HG03460 (cell line): ENCODE data around the gene CADPS.

Experiments
- ATAC-seq: cut with Tn5 transposase; IDR thresholded peaks from one replicate; pipeline ENCODE4 v1.9.1; 2021; ENCODE audit not compliant: unreplicated experiment

The CADPS gene

DNA sequence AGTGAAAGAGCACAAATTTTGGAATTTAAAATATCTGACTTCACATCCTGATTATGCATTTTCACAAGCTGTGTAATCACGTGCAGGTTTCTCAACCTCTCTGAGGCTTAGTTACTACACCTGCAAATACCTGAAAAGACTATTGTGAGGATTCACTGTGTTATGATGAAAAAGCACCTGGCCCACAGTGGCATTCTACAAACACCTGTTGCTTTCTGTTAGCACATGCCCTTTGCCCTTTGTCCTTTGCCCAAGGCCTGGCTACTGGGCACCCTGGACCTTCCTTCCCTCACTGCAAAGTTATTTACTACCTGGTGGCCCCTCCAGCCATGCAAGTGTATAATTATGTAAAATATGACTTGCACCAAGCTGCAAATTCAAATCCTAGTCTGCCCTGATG lies 227.5 kb downstream of the CADPS start:
- ATAC-seq: no peak

DNA sequence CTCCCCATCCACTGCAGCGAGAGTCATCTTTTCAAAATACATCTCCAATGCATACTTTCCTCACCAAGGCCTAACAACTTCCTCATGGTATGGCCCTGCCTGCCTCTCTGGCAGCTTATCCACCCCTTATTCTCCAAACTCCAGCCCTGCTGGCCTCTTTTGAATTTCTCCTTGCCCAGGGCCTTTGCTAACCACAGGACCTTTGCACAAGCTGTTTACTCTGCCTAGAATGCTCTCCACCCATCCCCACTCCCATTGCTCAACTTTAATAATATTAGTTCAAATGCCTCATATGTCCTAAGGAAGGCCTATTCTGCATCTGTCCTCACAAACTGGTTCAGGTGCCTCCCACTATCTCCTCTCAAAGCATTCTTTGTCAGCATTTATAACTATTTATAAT lies 230.7 kb downstream of the CADPS start:
- ATAC-seq: no peak

DNA sequence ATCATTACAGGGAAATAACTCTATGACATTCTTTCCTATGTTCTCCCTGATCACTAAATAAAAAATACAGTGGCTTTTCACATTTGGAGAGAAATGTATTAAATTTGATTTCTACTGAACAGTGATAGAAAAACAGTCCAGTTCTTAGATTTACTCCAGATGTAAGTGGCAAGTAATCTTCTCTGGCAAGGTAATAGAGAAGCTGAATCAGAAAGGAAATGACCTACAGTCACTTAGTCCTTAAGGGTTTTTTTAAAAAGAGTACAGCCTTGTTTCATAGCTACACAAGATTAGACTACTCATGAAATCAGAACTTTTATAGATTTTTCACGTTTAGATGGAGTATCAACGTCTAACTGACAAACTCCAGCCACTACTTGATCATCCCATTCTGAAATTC lies 236.9 kb downstream of the CADPS start:
- ATAC-seq: no peak

DNA sequence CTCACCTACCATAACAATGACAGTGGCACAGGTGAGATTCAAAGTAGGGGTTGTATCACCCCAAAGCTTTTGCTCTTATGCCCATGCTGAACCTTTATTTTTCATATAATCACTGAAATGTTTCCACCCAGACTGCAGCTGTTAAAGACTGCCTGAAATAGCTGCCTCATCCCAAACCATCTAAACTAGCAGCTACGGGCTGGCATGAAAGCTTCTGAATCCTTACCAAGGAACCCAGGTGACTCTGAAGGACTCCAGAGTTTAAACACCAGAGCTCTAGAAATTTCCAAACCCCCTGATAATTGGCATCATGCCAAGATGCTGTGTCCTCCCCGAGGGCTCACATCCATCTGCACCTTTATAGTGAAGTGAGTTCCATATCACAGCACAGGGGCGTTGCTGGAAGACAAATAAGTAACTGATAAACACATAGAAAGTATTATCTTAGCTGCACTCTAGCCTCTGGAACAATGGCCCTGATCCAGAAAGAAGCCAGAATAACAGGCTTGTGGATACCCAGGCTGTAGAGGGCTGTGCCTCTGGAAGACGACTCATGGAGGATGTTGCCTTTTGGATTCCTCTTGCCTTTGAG lies 238.9 kb downstream of the CADPS start:
- ATAC-seq: no peak

DNA sequence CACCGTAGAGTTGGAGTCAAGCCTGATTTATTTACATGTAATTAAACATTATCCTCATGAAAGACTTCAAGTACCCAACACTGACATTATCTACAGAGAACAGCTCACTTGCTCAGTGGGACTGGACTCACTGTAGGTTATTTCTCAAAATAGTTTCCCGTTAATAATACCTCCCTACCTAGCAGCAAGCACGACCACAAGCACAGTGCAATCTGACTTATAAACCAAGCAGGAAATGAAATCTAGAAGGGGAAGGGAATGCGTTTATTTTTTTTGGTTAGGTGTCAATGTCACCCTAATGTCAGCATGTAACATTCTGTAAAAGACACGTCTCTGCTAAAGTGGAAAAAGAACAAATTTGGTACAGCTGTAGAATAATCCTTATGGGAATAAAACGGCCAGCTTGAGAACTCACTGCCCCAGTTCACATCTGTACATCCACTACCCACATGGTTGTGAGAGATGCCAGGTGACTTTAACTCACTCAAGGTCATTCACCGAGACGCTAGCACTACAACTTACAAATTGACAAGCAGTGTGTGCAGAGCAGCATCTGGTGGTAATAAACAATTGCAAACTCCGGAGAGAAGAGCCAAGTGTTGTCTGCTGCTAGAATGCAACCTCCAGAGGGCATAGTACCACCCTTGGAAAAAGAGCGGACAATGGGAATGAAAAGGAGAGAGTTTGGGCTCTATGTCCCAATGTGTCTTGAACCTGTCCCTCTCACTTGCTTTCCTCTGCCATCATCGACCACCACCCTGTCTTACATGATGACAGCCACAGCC lies 242.5 kb downstream of the CADPS start:
- no peak for ATAC-seq

DNA sequence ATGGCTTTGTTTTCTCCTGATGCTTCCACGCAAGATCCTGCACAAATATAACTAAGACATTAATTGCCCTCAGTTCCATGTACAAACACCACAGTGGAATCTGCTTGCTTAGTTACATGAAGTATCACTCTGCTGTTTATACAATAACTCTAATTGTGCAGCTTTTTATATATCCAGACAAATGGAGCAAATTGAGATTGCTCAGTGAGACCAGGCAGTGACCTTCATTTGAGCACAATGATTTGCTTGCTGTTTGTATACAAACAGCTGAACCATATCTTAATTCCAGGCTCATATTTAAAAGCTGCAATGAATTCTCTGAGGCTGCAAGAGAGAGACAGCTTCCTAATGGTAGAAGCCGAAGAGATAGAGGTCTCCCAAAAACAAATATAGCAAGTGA lies 243.7 kb downstream of the CADPS start:
- ATAC-seq: no peak

DNA sequence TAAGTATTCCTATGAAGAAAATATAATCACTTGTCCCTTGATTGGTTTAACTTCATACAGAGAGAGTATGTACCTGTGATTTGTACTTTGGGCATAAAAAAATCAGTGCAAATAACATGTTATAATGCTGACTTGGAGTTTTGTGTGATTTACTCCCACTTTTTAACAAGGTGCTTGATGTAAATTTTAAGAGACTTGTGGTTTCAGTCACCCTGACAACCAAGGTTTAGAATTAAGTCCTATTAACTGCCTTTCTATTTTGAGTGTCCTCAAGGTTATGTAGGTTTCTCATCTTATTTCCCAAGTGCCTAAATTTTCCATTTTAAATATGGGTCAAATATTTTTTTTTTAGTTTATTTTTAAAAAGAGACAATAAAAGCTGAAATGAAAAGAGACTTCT lies 244.6 kb downstream of the CADPS start:
- ATAC-seq: no peak

DNA sequence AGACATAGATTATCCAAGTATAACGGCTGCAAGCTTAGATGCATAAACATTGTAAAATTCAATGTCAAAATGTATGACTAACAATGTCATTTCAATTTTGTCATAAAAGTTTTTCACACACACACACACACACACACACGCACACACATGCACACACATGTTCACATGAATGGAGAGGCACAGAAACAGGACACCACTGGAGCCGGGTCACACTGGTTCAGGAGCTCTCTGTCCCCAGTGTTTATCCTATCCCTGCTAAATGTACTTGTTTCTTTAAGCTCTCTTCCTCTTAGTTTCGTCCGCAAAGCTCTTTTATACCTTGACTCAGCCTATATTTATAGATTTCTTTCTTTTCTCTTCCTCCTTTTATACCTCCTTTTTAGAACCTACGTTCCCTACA lies 249.9 kb downstream of the CADPS start:
- ATAC-seq: no peak

DNA sequence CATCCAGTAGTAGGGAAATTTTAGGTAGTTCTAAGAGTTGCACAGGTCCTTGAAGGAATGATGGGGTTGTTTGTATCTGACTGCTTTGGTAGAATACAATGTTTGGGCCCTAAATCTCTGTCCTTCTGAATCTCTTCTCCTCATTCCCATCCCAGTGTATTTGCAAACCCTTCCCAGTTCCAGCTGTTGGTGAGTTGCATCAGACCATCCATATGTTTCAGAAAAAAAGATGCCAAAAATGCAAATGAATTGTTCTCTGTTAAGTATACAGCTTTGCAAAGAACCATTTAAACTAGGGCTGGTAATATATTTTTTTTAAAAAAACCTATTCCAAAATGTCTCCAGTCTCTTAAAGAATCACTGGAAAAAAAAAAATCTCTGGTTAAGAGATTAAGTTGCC lies 251.0 kb downstream of the CADPS start:
- ATAC-seq: no peak

DNA sequence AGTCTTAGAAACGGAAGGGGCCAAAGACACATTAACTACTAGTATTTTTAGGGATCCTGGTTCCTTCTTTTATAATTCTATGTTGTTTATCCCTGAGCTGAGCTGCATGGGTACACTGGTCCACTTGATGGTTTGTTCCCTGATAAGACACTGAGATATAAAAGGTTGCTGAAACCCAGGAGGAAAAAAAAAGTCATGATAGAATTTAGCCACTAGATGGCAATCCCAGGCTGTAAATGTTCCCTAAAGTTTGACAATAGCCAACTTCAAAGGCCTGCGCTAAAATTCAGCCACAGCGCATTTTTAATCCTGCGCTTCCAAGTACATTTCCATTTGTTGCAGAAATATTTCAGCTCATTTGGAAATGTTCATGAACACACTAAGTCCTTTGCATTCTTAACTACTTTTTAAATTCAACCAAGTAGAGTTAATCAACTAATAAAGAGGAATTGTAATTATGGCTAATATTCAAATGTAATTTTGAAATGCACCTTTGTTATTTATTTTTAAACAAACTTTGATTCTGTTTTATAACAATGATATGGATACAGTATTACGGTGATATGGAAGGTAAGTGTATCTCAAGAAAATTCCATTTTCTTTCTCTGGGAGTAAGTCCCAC lies 252.6 kb downstream of the CADPS start:
- peak; percentile 57 for ATAC-seq

DNA sequence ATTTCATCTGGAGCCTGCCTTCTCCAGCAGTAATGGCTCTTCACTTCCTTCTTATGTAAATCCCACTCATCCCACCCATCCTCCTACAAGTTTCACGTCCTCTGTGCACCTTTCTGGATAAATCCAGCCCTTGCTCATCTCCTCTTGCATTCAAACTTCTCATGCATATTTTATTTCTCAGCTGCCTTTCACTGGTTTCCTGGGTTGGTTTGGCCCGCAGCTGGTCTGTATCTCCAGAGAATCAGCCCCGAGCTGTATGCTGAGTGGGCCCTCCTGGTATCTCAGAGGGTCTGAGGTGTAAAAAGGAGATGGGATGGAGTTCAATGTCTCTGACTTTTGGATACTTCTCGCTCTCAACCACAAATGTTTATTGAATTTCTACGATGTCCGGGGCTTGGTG lies 253.3 kb downstream of the CADPS start:
- no peak for ATAC-seq

DNA sequence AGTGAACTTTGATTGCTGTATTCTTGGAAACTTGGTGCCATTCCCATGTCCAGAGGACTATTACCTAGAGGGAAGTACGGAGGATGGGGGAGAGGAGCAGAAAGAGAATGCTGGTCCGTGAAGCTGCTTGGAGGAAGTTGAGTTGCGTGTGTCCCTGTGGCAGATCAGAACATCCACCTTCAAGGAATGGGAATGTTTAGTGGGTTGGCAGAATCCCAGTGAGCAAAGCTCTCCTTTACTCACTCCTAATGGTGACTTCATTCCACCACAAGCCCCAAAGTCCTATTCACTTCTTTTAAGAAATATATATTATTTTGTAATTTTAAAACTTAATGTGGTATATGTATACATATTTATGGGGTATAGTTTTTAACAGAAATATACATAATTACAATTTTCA lies 254.0 kb downstream of the CADPS start:
- ATAC-seq: no peak

DNA sequence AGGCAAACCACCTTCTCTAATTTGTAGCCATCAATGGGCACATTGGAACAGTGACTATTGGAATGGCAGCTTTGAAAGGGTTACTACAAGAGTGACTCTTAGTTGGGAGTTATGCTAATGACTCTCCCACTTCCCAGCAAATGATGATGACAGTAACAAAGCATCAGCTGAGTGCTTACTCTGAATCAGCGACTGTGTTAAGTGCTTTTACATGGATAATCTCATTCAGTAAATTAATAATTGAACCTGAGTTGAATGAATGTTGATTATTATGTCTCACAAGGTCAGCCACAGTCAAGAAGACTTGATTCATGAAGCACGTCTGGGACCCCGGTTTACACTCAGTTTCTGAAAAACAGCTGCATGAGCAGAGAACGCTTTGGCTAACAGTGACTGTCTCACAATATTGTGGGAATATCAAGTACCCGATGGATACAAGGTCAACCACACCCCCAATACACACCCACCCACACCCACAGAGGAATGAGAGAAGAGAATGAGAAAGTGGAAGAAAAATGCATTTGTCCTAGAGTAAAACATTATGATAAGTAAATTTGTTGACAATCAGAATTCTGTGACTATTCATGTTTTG lies 259.9 kb downstream of the CADPS start:
- no peak for ATAC-seq

DNA sequence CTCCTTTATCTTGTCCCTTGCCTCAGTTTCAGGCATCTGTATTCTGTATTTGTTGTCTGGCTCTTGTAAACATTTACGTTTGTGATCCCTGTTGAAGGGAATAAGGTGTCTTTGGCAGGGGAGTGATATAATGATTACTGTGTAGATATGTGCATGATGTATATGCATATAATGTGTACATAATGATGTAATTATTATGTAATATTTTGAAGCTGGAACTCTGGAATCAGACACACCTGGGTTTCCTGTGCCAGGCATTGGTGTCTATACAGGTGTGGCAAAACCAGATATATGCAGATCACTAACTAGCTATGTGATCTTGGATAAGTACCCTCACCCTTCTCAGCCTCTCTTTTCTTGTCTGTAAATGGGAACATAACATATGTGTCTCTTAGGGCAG lies 260.7 kb downstream of the CADPS start:
- ATAC-seq: no peak

DNA sequence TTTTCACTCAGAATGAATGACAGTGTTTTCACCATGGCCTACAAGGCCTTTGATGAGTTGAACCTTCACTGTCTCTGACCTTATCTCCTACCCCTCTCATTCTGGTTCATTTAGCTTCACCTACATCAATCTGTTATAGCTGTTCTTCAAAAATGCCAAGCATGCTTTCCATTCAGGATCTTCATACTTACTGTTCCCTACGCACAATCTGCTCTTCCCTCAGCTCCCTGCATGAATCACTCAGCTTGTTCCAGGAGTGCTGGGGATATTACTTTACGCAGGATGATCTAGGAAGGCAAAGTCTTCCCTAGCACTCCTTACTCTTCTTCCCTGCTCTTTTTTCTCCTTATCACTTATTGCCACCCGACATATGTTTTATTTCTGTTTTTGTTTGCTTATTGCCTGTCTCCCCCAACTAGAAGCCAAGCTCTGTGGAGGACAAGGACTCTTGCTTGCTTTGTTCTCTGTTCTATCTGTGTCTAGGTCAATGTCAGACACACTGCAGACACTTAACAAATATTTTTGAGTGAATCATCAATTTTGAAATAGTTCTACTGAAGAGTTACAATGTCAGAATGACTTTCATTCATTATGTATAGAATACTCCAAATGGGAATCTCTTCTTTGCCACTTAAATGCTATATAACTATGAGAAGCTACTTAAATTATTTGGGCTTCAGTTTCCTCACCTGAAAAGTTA lies 263.5 kb downstream of the CADPS start:
- no peak for ATAC-seq

DNA sequence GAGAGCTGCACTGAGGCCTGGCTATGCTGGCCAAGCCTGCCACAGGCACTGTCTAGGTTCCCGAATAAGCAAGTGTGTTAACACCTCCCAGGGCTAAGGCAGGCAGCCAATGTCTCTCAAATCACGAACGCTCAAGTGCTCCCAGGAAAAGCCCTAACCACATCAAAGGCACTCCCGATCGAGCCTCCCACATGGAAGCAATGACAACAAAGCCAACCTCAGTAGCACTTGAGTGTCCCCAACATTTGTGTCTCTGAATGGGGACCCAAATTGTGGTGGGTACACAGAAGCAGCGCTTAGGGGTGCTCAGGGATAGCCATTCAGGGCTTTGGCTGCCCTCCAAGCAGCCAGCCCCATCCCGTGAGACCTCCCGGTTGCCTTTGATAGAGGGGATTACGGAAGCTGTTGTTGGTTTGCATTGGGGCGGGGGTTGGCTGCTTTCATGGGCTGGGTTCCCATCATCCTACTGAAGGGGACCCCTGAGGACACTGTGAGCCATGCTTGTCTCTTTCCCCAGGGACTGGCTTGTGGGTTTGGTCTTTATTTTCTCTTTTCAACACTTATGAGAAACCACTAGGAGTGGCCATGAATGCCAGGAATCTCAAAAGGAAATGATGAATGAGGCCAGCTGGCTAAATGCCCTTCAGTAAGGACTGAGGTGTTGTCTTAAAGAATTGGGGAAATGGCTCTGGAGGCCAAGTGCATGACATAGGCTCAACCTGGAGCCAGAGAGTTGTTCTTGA lies 267.8 kb downstream of the CADPS start:
- no peak for ATAC-seq

DNA sequence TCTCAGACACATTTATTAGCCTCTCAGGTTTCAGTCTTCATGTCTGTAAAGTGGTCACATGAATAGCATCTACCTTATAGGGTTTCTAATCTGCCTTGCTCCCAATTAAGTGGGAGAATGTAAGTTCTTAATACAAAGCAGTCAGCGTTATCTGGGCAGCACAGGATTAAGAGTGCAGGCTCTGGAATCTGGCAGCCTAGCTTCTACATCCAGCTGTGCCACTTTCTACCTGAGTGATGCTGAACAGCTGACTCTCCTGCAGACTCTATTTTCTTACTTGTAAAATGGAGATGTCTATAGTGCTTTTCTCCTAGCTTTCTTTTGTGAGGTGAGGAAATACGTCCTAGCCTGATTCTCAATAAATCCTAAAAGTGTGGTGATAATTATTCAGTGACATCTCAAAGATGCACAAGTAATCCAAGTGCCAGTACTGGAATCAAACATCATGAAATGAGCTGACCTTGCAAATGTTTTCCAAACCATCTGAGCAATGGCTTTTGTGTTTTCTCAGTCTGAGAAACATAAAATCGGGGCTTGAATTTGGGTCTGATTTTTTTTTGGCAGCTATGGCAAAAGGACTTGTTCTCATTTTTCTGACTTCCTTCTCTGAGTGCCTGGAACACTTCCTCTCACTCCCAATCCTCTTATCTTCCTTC lies 269.7 kb downstream of the CADPS start:
- ATAC-seq: no peak

DNA sequence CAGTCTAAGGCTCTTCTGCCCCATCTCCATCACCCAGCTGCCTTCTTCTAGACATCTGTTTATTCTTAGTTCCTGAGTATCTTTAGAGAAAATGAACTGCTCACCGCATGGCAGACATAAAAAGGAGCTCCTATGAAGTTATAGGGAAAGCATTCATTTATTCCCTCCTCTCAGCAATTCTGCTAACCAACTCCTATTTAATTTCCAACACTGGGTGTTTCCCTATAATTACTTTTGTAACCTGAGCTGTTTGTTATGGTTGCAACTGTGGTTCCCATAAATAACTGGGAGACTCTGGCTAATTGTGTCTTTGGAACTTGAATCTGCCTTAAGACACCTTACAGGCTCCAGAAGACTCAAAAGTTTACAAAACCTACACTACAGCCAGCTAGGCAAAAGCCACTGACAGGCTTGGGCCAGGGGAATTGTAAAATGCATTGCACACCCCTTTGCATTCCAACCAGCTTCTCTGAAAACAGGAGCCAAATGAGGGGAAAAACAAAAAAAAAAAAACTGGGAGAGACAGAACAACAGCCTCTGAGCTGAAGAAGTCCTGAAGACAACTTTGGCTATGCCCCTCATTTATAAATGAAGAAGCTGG lies 270.4 kb downstream of the CADPS start:
- ATAC-seq: no peak

DNA sequence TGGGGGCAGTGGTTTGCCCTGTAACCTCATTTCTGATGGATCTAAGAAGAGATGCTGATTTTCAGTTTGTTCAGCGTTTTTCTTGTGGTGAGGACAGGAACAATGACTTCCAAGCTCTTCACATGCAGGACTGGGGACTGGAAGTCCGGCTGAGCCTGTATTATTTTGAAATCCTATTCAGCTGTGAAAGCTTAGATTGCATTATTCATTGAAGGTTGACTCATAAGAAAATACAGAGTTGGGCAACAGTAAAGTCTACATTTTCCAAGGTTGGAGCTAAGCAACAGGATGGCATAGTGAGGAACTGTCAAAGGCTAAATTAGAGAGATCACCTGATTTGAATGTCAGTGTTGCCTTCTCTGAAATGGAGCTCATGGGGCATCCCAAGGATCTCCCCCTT lies 270.9 kb downstream of the CADPS start:
- ATAC-seq: no peak

DNA sequence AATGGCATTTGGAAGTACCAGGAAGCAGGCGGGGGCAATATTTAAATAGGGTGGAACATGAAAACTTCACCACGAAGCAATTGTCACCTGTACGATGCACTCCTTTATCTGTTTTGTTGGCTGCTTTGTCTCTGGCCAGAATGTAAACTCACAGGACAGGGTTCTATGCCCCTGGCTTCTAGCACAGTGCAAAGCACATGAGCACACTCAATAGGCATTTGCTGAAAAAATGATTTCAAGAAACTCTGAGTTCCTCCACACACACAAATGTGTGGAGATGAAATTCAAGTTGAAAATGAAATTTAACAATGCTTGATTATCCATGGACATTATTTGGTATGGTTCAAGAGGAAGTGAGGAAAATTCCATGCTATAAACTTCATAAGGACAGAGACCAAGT lies 272.2 kb downstream of the CADPS start:
- no peak for ATAC-seq
